NB4 (cell line): ENCODE measurements around the gene S100B.

ENCODE experiments used
- DNase-seq: peaks from one replicate; pipeline ENCODE4 v3.0.0; 2010; ENCODE audit warnings: low read depth
- H3K4me3 ChIP-seq: one replicate; pipeline ENCODE4 v1.5.1; 2011; ENCODE audit warnings: mild to moderate bottlenecking, low read depth, low read length, moderate library complexity
- MAX ChIP-seq: IDR thresholded peaks from 2 replicates; pipeline ENCODE4 v1.6.1; 2011; ENCODE audit warnings: low read depth, low read length
- MYC ChIP-seq: IDR thresholded peaks from 2 replicates; pipeline ENCODE4 v1.6.1; 2011; ENCODE audit warnings: low read depth, low read length
- POLR2A ChIP-seq: IDR thresholded peaks from 2 replicates; pipeline ENCODE4 v1.6.1; 2011; ENCODE audit warnings: mild to moderate bottlenecking; ENCODE audit not compliant: insufficient read length; ENCODE audit errors: extremely low read depth
- TF ChIP-seq, protein P1 (sequence below): IDR thresholded peaks from one replicate; pipeline ENCODE4 v1.5.1; 2012; ENCODE audit warnings: low read depth, low read length

Gene S100B

DNA sequence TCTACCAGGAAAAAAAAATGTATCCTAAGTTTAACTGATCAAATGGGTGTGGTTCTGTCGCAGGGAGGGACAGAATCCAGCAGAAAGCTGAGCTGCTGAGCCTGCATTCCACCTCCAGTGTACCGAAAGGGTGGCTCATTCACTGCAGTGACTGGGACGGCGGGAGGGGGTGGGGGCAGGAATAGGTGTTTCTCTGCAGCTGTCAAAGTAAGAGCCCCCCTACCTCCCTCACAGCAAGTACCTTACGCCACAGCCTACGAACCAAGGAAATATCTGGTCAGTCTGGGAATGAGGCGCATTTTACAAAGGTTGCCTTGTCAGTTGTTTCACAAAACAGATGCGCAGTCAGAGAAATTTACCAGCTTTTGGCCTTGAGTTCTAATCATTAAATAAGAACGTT lies 1.7 kb downstream of the S100B start:
- no peak overlapping the region for H3K4me3 ChIP-seq
- no peak for DNase-seq
- no peak for TF ChIP-seq MAX
- TF ChIP-seq MYC, result no peak
- TF ChIP-seq, protein P1, sequence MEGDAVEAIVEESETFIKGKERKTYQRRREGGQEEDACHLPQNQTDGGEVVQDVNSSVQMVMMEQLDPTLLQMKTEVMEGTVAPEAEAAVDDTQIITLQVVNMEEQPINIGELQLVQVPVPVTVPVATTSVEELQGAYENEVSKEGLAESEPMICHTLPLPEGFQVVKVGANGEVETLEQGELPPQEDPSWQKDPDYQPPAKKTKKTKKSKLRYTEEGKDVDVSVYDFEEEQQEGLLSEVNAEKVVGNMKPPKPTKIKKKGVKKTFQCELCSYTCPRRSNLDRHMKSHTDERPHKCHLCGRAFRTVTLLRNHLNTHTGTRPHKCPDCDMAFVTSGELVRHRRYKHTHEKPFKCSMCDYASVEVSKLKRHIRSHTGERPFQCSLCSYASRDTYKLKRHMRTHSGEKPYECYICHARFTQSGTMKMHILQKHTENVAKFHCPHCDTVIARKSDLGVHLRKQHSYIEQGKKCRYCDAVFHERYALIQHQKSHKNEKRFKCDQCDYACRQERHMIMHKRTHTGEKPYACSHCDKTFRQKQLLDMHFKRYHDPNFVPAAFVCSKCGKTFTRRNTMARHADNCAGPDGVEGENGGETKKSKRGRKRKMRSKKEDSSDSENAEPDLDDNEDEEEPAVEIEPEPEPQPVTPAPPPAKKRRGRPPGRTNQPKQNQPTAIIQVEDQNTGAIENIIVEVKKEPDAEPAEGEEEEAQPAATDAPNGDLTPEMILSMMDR, result no peak
- TF ChIP-seq POLR2A, result no peak

DNA sequence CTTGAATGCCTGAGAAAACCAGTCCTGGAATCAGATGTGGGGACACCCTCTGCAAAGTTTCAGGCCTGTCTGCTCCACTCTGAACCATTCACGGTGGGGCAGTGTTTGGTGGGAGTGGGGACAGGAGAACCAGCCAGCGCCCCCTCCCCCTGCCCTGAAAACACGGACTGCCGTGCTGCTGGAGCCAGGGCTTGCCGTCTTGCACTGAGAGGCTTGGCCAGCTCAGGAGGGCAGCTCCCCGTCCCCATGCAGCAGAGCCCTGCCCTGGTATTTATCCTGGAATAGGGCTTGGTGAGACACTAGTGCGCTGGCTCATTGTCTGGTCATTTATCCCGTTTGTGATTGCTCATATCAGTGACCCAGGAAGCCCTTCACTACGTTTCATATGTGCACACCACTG lies 3.9 kb downstream of the S100B start:
- no peak overlapping the region for H3K4me3 ChIP-seq
- no peak for DNase-seq
- TF ChIP-seq, protein P1, result no peak
- no peak for TF ChIP-seq MAX
- TF ChIP-seq POLR2A, result no peak
- no peak for TF ChIP-seq MYC

- H3K4me3 ChIP-seq, result no peak overlapping the region
- TF ChIP-seq, protein P1, result no peak
- no peak for TF ChIP-seq MAX
- TF ChIP-seq MYC, result no peak
- no peak for TF ChIP-seq POLR2A
- no peak for DNase-seq
Measured at GRCh38 chr21:46600305-46600704, 4.6 kb downstream of the S100B start.

DNA sequence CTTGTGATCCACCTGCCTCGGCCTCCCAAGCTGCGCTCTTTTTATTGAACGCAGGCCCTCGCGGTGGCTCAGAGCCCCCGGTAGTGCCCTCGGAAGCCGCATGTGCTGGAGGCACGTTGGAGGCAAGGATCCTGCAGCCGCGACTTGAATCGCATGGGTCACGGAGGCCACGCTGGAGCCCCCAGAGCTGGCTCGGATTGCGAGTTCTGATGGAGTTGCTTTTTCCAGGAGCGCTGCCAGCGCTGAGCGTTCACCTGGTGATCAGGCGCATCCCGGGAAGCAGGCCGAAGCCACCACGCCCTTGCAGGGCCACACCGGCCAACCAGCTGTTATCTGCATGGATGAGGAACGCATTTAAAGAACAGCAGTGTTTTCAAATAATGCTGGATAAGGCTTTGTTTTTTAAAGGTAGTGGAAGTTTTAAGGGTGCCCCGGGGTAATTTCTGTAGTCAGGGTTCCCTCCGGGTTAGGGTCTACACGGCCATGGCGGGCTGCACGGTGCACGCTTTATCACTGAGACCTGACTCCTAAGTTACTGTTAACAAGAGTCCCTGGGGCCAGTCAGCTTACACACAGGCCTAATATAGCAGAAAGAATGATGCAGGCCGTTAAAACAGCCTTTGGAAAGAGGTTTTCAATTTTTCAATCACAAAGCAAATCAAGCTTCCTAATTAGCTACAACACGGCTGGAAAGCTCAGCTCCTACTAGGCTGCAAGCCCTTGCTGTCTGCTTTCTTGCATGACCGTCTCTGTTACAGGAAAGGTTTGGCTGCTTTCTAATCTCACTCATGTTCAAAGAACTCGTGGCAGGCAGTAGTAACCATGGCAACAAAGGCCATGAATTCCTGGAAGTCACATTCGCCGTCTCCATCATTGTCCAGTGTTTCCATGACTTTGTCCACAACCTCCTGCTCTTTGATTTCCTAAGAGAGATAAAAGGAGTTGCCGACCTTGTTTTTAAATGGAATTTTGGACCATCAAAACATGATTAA lies 6.0 kb downstream of the S100B start:
- no peak for DNase-seq
- H3K4me3 ChIP-seq, result no peak overlapping the region

DNA sequence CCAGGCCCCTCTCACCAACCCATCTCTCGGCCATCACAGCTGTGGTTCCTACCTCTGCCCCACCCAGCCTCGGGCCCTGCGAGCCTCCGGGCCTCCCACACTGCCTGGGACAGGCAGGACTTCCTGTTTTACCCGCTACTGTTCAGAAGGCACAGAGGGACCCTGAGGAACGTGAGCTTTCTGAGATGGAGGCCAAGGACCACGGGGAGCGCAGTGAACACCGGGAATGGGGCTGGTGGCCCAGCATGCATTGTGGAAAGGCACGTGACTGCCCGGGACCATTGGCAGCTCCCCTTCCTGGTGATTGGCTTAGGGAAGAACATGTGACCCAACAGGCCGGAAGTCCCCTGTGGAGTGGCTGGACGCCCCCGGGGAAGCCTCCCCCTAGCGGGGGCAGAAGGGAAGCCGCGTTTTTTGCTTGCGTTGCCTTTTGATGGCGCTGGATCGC lies 7.0 kb downstream of the S100B start:
- DNase-seq, result peak; percentile 24
- TF ChIP-seq, protein P1, result no peak
- TF ChIP-seq POLR2A (no peak), MAX (no peak), MYC (no peak)
- H3K4me3 ChIP-seq, result no peak overlapping the region

More for the DNA sequence above, 6.0 kb downstream of the S100B start:
- no peak for TF ChIP-seq MYC
- TF ChIP-seq, protein P1, result no peak
- no peak for TF ChIP-seq POLR2A
- no peak for TF ChIP-seq MAX
